Measurements from ENCODE around the gene COMMD1.
"Not testable (repeated sequence)": the region's sequence is repeated elsewhere in the genome, so short reads cannot be mapped to it uniquely, and the experiment has no call there.

The COMMD1 gene

DNA sequence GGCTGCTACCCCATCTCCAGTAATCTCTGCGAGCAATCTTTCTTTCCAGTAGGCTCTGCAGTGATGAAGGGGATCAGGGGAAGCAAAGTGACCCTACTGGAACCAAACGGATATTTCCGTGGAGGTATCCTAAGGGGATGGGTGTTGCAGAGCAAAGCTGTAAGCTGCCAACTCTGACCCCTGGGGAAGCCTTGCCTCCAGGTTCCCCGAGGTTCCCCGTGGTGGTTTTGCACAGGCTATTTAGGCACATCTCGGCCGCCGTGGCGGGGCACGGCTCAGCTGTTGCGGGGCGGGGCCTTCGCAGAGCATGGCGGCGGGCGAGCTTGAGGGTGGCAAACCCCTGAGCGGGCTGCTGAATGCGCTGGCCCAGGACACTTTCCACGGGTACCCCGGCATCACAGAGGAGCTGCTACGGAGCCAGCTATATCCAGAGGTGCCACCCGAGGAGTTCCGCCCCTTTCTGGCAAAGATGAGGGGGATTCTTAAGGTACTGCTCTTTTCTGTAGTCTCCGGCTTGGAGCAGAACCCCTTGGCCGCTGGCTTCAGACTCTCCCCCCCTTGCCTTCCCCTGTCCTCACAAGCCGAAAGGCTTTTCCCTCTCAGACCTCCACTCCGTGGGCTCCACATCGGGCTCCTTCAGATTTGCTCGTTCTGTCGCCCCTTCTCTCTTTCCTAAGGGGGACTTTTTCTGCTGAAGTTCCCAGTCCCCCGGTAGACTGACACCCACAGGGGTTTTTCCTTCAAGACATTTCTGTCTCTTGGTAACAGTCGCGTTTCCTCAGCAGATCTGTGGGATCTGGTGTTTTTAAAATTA lies at the start of gene COMMD1:
COMMD1 (plus strand) TSS at position 303 of the 814 bp plus-strand sequence; CDS start at position 308, 5 bp downstream.
- peak within 1 kb of the TSS; percentile 77 for H3K27ac ChIP-seq
- TF ChIP-seq, protein P1, sequence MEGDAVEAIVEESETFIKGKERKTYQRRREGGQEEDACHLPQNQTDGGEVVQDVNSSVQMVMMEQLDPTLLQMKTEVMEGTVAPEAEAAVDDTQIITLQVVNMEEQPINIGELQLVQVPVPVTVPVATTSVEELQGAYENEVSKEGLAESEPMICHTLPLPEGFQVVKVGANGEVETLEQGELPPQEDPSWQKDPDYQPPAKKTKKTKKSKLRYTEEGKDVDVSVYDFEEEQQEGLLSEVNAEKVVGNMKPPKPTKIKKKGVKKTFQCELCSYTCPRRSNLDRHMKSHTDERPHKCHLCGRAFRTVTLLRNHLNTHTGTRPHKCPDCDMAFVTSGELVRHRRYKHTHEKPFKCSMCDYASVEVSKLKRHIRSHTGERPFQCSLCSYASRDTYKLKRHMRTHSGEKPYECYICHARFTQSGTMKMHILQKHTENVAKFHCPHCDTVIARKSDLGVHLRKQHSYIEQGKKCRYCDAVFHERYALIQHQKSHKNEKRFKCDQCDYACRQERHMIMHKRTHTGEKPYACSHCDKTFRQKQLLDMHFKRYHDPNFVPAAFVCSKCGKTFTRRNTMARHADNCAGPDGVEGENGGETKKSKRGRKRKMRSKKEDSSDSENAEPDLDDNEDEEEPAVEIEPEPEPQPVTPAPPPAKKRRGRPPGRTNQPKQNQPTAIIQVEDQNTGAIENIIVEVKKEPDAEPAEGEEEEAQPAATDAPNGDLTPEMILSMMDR (conservative IDR thresholded peaks at IDR 0.05) = no peak

DNA sequence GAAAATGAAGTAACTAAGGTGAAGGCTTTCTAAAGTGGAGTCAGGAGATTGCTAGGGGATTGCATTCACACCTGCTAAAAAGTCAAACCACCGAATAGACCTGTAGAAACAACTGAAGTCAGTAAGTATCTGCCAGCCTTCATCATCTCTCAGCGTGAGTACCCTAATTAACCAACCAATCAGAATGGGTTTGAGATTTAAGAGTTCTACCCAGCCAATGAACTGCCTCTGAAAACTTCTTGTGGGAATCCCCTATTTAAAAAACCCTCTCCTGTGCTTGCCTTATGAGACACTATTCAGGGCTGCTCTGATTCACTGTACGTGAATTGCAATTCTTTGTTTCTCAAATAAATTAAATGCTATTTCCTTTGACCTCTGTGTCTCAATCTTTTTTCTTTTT lies 48.2 kb upstream of the COMMD1 start:
- H3K27ac ChIP-seq = no peak overlapping the region
- TF ChIP-seq, protein P1 (conservative IDR thresholded peaks at IDR 0.05) = no peak

DNA sequence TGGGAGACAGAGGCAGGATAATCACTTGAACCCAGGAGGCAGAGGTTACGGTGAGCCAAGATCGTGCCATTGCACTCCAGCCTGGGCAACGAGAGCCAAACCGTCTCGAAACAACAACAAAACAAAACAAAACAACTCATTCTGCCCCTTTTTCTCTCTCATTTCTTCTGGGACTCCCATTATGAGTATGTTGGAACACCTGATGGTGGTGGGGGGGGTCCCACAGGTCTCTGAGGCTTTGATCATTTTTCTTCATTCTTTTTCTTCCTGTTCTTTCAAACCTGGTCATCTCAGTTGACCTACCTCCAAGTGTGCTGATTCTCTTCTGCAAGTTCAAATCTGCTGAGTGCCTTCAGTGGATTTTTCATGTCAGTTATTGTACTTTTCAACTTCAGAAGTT lies 43.4 kb upstream of the COMMD1 start:
- no peak overlapping the region for H3K27ac ChIP-seq
- TF ChIP-seq, protein P1 (conservative IDR thresholded peaks at IDR 0.05) = no peak

DNA sequence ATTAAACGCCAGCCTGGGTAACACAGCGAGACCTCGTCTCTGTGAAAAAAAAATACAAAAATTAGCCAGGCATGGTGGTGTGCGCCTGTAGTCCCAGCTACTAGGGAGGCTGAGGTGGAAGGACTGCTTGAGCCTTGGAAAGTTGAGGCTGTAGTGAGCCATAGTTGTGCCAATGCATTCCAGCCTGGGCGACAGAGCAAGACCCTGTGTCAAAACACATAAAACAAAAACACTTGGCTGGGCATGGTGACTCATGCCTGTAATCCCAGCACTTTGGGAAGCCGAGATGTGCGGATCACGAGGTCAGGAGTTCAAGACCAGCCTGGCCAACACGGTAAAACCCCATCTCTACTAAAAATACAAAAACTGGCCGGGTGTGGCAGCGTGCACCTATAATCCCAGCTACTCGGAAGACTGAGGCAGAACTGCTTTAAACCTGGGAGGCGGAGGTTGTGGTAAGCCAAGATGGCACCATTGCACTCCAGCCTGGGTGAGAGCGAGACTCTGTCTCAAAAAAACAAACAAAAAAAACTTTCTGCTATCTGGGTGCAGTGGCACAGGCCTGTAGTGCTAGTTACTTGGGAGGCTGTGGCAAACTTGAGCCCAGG lies 38.9 kb upstream of the COMMD1 start:
- H3K27ac ChIP-seq = not testable (repeated sequence)

DNA sequence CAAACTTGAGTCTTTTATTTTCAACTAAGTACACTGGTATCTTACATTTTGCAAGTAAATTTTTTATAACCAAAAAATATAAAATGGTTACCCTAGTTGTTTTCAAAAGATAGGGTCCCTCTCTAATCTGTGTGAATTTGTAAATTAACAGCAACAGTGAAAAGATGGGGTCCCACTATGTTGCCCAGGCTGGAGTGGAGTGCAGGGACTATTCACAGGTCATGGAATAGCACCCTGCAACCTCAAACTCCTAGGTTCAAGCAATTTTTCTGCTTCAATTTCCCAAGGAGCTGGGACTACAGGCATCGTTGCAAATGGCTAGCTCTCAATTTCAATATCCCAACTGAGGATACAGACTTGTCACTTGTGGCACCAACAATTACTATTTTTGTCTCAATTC lies 29.1 kb upstream of the COMMD1 start:
- TF ChIP-seq, protein P1 (conservative IDR thresholded peaks at IDR 0.05) = no peak
- H3K27ac ChIP-seq = no peak overlapping the region

DNA sequence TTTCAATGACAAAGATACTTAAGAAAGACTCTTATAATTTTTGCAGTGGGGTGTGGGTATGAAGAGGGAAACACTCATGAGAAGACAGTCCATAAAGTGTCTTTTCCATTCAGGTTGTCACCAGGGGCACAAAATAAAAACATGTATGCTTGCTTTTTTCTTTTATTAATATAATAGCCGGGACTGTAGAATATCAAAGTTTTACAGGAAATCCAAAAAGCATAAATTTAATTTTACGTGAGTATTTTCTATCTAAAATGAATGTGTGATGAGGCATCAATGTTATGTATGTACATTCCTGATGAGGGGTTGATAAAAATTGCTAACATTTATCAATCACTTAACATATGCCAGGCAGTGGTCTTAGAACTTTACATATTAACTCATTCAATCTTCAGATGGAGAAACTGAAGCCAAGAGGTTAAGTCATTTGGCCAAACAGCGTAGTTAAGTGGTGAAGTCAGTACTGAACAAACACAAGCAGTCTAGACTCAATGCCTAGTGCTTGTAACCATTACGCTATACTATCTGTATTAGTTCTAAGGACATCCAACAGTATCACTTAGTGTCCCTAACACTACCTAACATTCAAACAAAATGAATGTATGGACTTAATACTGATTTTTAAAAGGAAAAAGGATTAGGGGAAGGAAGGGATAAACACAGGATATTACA lies 27.8 kb upstream of the COMMD1 start:
- TF ChIP-seq, protein P1 (conservative IDR thresholded peaks at IDR 0.05) = no peak
- H3K27ac ChIP-seq = no peak overlapping the region

DNA sequence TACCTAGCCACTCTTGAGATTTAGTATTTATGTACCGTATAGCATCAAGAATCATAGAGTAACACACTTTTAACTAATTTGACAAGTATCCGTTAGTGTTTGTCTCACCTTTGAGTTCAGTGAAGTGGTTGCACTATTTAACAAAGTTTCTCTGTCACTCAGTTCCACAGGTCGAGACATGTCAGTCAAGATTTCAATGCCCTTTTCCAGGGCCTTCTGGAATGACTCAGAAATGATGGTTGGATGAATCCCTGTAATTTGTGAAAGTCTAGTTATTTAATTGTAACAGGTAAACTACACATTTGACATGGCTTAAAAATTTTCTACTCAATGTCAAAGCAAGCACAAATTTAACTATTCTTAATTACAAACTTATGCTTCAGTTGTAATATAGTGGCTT lies 26.7 kb upstream of the COMMD1 start:
- H3K27ac ChIP-seq = no peak overlapping the region
- TF ChIP-seq, protein P1 (conservative IDR thresholded peaks at IDR 0.05) = no peak

DNA sequence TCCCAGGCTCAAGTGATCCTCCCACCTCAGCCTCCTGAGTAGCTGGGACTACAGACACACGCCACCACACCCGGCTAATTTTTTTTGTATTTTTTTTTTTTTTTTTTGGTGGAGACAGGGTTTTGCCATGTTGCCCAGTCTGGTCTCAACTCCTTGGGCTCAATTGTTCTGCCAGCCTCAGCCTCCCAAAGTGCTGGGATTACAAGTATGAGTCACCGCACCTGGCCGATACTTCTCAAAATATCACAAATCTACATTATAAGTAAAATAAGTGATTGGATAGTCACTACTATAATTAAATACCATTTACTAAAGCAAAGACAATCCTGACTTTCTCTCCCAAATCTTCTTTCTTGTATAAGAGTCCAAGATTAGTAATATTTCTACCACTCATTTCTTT lies 26.1 kb upstream of the COMMD1 start:
- H3K27ac ChIP-seq = not testable (repeated sequence)
